ENCODE data around the gene TRANK1. TPM values are rescaled to one million over a fixed set of nuclear protein-coding genes. Genes with fewer than 3 reads are reported as not detected.
"Not testable (repeated sequence)": the region's sequence is repeated elsewhere in the genome, so short reads cannot be mapped to it uniquely, and the experiment has no call there.

Gene TRANK1
- total RNA-seq, 1 experiment from 2014 or later, result 10.3 TPM

DNA sequence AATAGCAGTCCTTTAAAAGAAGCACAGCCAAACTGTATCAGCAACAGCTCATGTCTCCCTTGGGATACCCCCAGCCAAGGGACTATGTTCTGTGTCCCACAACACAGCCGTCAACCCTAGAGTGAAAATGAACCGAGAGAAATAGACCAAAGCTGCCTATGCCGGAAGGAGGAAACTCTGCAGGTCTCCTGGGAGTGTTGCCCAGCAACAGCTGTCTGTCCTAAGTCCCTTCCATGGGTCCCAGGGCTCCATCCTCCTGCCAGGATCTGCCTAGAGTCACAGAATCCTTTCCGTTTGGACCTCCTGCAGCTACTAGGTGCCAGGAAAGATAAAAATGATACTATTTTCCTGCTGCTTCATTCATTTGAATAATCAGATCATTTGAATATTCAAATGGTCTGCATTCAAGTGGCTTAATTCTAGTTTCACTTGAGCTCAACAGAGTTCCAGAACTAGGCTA, 53.1 kb downstream of the TRANK1 start:
- H3K27ac Mint-ChIP-seq (ENCODE audit: unreplicated experiment), result no peak overlapping the region
- CTCF ChIA-PET, result no interaction called here
- no peaks in the 10 kb centered on the region for H3K4me1 Mint-ChIP-seq (ENCODE audit: low read depth, unreplicated experiment)
- H3K36me3 Mint-ChIP-seq (ENCODE audit: insufficient read depth, unreplicated experiment), result no peaks in the 10 kb centered on the region
- TF ChIP-seq, protein P1, sequence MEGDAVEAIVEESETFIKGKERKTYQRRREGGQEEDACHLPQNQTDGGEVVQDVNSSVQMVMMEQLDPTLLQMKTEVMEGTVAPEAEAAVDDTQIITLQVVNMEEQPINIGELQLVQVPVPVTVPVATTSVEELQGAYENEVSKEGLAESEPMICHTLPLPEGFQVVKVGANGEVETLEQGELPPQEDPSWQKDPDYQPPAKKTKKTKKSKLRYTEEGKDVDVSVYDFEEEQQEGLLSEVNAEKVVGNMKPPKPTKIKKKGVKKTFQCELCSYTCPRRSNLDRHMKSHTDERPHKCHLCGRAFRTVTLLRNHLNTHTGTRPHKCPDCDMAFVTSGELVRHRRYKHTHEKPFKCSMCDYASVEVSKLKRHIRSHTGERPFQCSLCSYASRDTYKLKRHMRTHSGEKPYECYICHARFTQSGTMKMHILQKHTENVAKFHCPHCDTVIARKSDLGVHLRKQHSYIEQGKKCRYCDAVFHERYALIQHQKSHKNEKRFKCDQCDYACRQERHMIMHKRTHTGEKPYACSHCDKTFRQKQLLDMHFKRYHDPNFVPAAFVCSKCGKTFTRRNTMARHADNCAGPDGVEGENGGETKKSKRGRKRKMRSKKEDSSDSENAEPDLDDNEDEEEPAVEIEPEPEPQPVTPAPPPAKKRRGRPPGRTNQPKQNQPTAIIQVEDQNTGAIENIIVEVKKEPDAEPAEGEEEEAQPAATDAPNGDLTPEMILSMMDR (IDR thresholded peaks at IDR 0.05; ENCODE audit: unreplicated experiment), result no peak
- BruUV-seq (replicated peaks), result no TSS peak
- DNase-seq, result no peak
- no peaks in the 10 kb centered on the region for H3K27me3 Mint-ChIP-seq (ENCODE audit: unreplicated experiment)
- no peak overlapping the region for H3K4me3 Mint-ChIP-seq (ENCODE audit: low read depth, unreplicated experiment)
- intact Hi-C loops (cut with micrococcal nuclease; ENCODE audit: unreplicated experiment), result no loop called here
- H3K9me3 Mint-ChIP-seq (ENCODE audit: low read depth, unreplicated experiment), result no peaks in the 10 kb centered on the region

DNA sequence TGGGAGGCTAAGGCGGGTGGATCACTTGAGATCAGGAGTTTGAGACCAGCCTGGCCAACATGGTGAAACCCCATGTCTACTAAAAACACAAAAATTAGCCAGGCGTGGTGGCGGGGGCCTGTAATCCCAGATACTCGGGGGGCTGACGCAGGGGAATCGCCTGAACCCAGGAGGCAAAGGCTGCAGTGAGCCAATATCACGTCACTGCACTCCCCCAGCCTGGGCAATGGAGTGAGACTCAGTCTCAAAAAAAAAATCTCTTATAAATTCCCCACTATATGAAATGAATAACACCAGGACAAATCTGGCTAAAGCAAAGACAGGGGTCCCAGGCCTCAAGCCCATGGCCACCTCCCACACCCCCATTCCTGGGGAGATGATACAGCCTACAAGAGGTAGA, 53.8 kb downstream of the TRANK1 start:
- intact Hi-C loops (cut with micrococcal nuclease; ENCODE audit: unreplicated experiment); H3K27me3 Mint-ChIP-seq (ENCODE audit: unreplicated experiment); BruUV-seq (replicated peaks); H3K4me3 Mint-ChIP-seq (ENCODE audit: low read depth, unreplicated experiment); CTCF ChIA-PET; H3K27ac Mint-ChIP-seq (ENCODE audit: unreplicated experiment); H3K9me3 Mint-ChIP-seq (ENCODE audit: low read depth, unreplicated experiment); DNase-seq; H3K4me1 Mint-ChIP-seq (ENCODE audit: low read depth, unreplicated experiment); H3K36me3 Mint-ChIP-seq (ENCODE audit: insufficient read depth, unreplicated experiment): not testable (repeated sequence)

DNA sequence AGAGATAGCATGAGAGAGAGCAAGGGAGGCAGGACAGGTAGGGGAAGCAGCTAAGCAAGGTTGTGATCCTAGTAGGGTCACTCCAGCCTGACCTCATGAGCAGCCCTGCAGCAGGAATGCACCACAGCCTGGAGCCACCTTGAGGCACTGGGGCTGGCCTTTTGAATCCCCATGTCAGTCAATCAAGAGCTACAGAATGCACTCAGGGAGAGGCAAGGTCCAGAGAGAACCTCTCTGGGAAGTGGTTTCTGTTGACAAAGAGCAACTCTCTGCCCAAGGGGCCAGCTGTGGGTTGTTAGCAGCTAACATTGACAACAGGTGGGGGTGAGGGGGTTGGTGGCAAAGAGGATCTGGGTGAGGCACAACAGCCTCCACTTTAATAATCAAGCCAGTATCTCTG, 54.6 kb downstream of the TRANK1 start:
- H3K4me1 Mint-ChIP-seq (ENCODE audit: low read depth, unreplicated experiment), result no peaks in the 10 kb centered on the region
- no peaks in the 10 kb centered on the region for H3K27me3 Mint-ChIP-seq (ENCODE audit: unreplicated experiment)
- CTCF ChIA-PET, result no interaction called here
- no peak overlapping the region for H3K27ac Mint-ChIP-seq (ENCODE audit: unreplicated experiment)
- no peak for DNase-seq
- no peak overlapping the region for H3K4me3 Mint-ChIP-seq (ENCODE audit: low read depth, unreplicated experiment)
- intact Hi-C loops (cut with micrococcal nuclease; ENCODE audit: unreplicated experiment), result no loop called here
- H3K9me3 Mint-ChIP-seq (ENCODE audit: low read depth, unreplicated experiment), result no peaks in the 10 kb centered on the region
- TF ChIP-seq, protein P1 (IDR thresholded peaks at IDR 0.05; ENCODE audit: unreplicated experiment), result no peak
- H3K36me3 Mint-ChIP-seq (ENCODE audit: insufficient read depth, unreplicated experiment), result no peaks in the 10 kb centered on the region
- BruUV-seq (replicated peaks), result no TSS peak

DNA sequence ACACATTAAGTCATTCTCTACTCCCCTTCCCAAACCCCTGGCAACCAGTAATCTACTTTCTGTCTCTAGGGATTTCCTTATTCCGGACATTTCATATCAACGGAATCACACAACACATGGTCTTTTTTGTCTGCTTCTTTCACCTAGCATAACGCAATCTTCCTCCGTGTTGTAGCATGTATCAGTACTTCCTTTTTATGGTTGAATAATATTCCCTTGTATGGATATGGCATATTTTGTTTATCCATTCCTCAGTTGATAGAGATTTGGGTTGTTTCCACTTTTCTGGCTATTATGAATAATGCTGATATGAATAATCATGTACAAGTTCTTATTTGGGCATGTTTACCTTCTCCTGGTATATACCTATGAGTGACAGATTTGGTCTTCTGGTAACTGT, 63.1 kb downstream of the TRANK1 start:
- Mint-ChIP-seq H3K27ac (ENCODE audit: unreplicated experiment) (no peak overlapping the region), H3K27me3 (ENCODE audit: unreplicated experiment) (no peaks in the 10 kb centered on the region), H3K4me1 (ENCODE audit: low read depth, unreplicated experiment) (peaks cover 2% of the 10 kb centered on the region), H3K9me3 (ENCODE audit: low read depth, unreplicated experiment) (no peaks in the 10 kb centered on the region), H3K36me3 (ENCODE audit: insufficient read depth, unreplicated experiment) (no peaks in the 10 kb centered on the region), H3K4me3 (ENCODE audit: low read depth, unreplicated experiment) (no peak overlapping the region)
- no TSS peak for BruUV-seq (replicated peaks)
- CTCF ChIA-PET, result no interaction called here
- DNase-seq, result no peak
- TF ChIP-seq, protein P1 (IDR thresholded peaks at IDR 0.05; ENCODE audit: unreplicated experiment), result no peak
- intact Hi-C loops (cut with micrococcal nuclease; ENCODE audit: unreplicated experiment), result no loop called here

DNA sequence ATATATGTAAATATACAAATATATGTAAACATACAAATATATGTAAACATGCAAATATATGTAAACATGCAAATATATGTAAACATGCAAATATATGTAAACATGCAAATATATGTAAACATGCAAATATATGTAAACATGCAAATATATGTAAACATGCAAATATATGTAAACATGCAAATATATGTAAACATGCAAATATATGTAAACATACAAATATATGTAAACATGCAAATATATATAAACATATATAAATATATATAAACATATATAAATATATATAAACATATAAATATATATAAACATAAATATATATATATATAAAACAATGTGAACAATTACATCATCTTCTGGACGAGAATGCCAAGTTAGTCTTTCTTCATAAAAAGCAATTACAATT, 65.0 kb downstream of the TRANK1 start:
- H3K27ac Mint-ChIP-seq (ENCODE audit: unreplicated experiment); H3K4me1 Mint-ChIP-seq (ENCODE audit: low read depth, unreplicated experiment); CTCF ChIA-PET; intact Hi-C loops (cut with micrococcal nuclease; ENCODE audit: unreplicated experiment); H3K9me3 Mint-ChIP-seq (ENCODE audit: low read depth, unreplicated experiment); BruUV-seq (replicated peaks); H3K36me3 Mint-ChIP-seq (ENCODE audit: insufficient read depth, unreplicated experiment); H3K4me3 Mint-ChIP-seq (ENCODE audit: low read depth, unreplicated experiment); DNase-seq; H3K27me3 Mint-ChIP-seq (ENCODE audit: unreplicated experiment): not testable (repeated sequence)
